ENCODE results near the gene DMAC1.

DNA sequence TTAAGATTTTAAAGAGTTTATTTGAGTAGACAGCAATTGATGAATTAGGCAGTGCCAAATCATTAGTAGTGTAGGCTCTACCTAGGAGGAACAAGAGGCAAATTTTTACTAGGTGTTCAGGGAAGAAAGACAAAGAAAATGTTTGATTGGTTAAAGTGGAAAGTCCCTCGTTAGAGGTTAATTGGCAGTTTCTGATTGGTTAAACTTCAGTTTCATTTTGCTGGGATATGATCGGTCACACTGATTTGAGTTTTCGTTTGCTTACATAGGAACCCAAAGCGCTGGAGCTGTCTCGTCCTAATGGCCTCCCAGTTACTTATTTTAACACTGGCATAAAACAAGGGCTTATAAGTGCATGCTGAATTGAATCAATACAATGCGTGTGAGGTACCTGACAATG, 15.1 kb downstream of the DMAC1 start:
- TF ChIP-seq CTCF (IDR thresholded peaks at IDR 0.05), result no peak
- TF ChIP-seq POLR2AphosphoS5 (IDR thresholded peaks at IDR 0.05), result no peak
- TF ChIP-seq POLR2A (IDR thresholded peaks at IDR 0.05), result no peak
- TF ChIP-seq EP300 (IDR thresholded peaks at IDR 0.05), result no peak

Data from gastroesophageal sphincter (tissue), 3 donors.